KOPT-K1 (cell line): ENCODE measurements around the gene TRIM43B.
"Not testable (repeated sequence)": the region's sequence is repeated elsewhere in the genome, so short reads cannot be mapped to it uniquely, and the experiment has no call there.

Experiments used
- H3K27ac ChIP-seq: fragments of 200-600 bp; sonication (generic); 2 replicates; pipeline ENCODE4 v1.5.1; 2016; ENCODE audit warnings: antibody characterized with exemption, mild to moderate bottlenecking, low read depth, low read length; ENCODE audit not compliant: poor library complexity, severe bottlenecking
- H3K36me3 ChIP-seq: fragments of 200-600 bp; sonication (generic); 2 replicates; pipeline ENCODE4 v1.5.1; 2017; ENCODE audit warnings: antibody characterized with exemption, mild to moderate bottlenecking, low read length, moderate library complexity; ENCODE audit not compliant: insufficient read depth
- H3K9me3 ChIP-seq: fragments of 200-600 bp; sonication (generic); 2 replicates; pipeline ENCODE4 v1.5.1; 2017; ENCODE audit warnings: antibody characterized with exemption, low read length, mild to moderate bottlenecking; ENCODE audit not compliant: insufficient read depth, poor library complexity, severe bottlenecking

The TRIM43B gene

GRCh38 chr2:95484654-95485053 is at the start of gene TRIM43B:
TSS of gene TRIM43B (minus strand) at chr2:95484754. CDS start at chr2:95482714, 2,040 bp downstream.
- not testable (repeated sequence) for H3K36me3 ChIP-seq, H3K27ac ChIP-seq, H3K9me3 ChIP-seq

GRCh38 chr2:95531254-95531771 is 46.8 kb upstream of the TRIM43B start:
- Histone ChIP-seq H3K36me3 (peaks cover 36% of the 10 kb centered on the region), H3K9me3 (no peaks in the 10 kb centered on the region), H3K27ac (no peak overlapping the region)

- no peak overlapping the region for H3K27ac ChIP-seq
- peaks cover 36% of the 10 kb centered on the region for H3K36me3 ChIP-seq
- H3K9me3 ChIP-seq = no peaks in the 10 kb centered on the region
Observed at GRCh38 chr2:95530734-95531133, 46.2 kb upstream of the TRIM43B start.

GRCh38 chr2:95526360-95527341 is 42.1 kb upstream of the TRIM43B start:
- Histone ChIP-seq H3K9me3 (no peaks in the 10 kb centered on the region), H3K27ac (peak overlapping the region; percentile 69), H3K36me3 (peaks cover 29% of the 10 kb centered on the region)

- Histone ChIP-seq H3K9me3 (no peaks in the 10 kb centered on the region), H3K36me3 (peaks cover 17% of the 10 kb centered on the region), H3K27ac (peak overlapping the region; percentile 69)
Observed at GRCh38 chr2:95525294-95526035, 40.9 kb upstream of the TRIM43B start.

GRCh38 chr2:95524195-95524594 is 39.6 kb upstream of the TRIM43B start:
- peaks cover 8% of the 10 kb centered on the region; the same call in 1 of the 2 replicates for H3K36me3 ChIP-seq
- H3K9me3 ChIP-seq = no peaks in the 10 kb centered on the region
- H3K27ac ChIP-seq = no peak overlapping the region

GRCh38 chr2:95514718-95515117 is 30.2 kb upstream of the TRIM43B start:
- Histone ChIP-seq H3K36me3 (no peaks in the 10 kb centered on the region), H3K27ac (no peak overlapping the region), H3K9me3 (no peaks in the 10 kb centered on the region)

- H3K27ac ChIP-seq, H3K36me3 ChIP-seq: not testable (repeated sequence)
Observed at GRCh38 chr2:95514226-95514625, 29.7 kb upstream of the TRIM43B start.

GRCh38 chr2:95509408-95509807 is 24.9 kb upstream of the TRIM43B start:
- no peak overlapping the region for H3K27ac ChIP-seq
- H3K36me3 ChIP-seq = no peaks in the 10 kb centered on the region
- no peaks in the 10 kb centered on the region for H3K9me3 ChIP-seq

More at GRCh38 chr2:95514226-95514625, 29.7 kb upstream of the TRIM43B start:
- H3K9me3 ChIP-seq = not testable (repeated sequence)

GRCh38 chr2:95505222-95505621 is 20.7 kb upstream of the TRIM43B start:
- H3K9me3 ChIP-seq = no peaks in the 10 kb centered on the region
- H3K27ac ChIP-seq = no peak overlapping the region
- no peaks in the 10 kb centered on the region for H3K36me3 ChIP-seq

- Histone ChIP-seq H3K27ac (no peak overlapping the region), H3K9me3 (no peaks in the 10 kb centered on the region), H3K36me3 (no peaks in the 10 kb centered on the region)
Observed at GRCh38 chr2:95500854-95501253, 16.3 kb upstream of the TRIM43B start.

GRCh38 chr2:95492076-95492475 is 7.5 kb upstream of the TRIM43B start:
- not testable (repeated sequence) for H3K27ac ChIP-seq, H3K36me3 ChIP-seq, H3K9me3 ChIP-seq

GRCh38 chr2:95475025-95475424 is 9.5 kb downstream of the TRIM43B start:
- H3K36me3 ChIP-seq, H3K9me3 ChIP-seq: not testable (repeated sequence)

GRCh38 chr2:95467984-95468383 is 16.6 kb downstream of the TRIM43B start:
- H3K36me3 ChIP-seq, H3K27ac ChIP-seq, H3K9me3 ChIP-seq: not testable (repeated sequence)

More at GRCh38 chr2:95475025-95475424, 9.5 kb downstream of the TRIM43B start:
- not testable (repeated sequence) for H3K27ac ChIP-seq

GRCh38 chr2:95466572-95466971 is 18.0 kb downstream of the TRIM43B start:
- H3K27ac ChIP-seq, H3K36me3 ChIP-seq, H3K9me3 ChIP-seq: not testable (repeated sequence)
